Suprapubic skin (tissue), 3 donors: ENCODE data around the gene EVL.

Experiments used
- POLR2A ChIP-seq, 2 donors: fragments of 450-650 bp; IDR thresholded peaks; one replicate each; pipeline ENCODE4 v1.6.1; 2017; ENCODE audit warnings: antibody characterized with exemption in 2 of 2, mild to moderate bottlenecking in 2 of 2, moderate library complexity in 2 of 2
- TF ChIP-seq, protein P1 (sequence below), 2 donors: fragments of 200-600 bp in 1 of 2; fragments of 450-650 bp in 1 of 2; sonication (generic) in 1 of 2; IDR thresholded peaks; one replicate each; pipeline ENCODE4 v1.5.1; 2016 to 2019; ENCODE audit warnings: antibody characterized with exemption in 2 of 2, mild to moderate bottlenecking in 1 of 2, moderate library complexity in 1 of 2

DNA sequence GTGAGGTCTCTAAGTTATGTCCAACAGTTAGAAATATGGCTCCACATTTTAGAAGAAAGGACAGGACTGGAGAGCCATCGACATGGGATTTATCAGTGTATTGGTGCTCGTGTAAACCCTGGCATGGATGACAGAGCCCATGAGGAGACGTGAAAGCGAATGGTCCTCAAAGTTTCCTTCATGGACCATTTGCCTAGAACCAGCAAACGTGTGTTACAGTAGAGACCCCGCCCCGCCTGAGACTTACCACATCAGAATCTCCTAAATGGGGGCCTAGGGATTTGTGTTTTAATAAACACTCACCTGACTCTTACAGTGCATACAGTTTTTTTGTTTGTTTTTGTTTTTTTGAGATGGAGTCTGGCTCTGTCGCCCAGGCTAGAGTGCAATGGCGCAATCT, 12.2 kb downstream of the EVL start:
- TF ChIP-seq, protein P1, sequence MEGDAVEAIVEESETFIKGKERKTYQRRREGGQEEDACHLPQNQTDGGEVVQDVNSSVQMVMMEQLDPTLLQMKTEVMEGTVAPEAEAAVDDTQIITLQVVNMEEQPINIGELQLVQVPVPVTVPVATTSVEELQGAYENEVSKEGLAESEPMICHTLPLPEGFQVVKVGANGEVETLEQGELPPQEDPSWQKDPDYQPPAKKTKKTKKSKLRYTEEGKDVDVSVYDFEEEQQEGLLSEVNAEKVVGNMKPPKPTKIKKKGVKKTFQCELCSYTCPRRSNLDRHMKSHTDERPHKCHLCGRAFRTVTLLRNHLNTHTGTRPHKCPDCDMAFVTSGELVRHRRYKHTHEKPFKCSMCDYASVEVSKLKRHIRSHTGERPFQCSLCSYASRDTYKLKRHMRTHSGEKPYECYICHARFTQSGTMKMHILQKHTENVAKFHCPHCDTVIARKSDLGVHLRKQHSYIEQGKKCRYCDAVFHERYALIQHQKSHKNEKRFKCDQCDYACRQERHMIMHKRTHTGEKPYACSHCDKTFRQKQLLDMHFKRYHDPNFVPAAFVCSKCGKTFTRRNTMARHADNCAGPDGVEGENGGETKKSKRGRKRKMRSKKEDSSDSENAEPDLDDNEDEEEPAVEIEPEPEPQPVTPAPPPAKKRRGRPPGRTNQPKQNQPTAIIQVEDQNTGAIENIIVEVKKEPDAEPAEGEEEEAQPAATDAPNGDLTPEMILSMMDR (IDR thresholded peaks at IDR 0.05): no peak
- TF ChIP-seq POLR2A (IDR thresholded peaks at IDR 0.05): no peak
